SK-N-SH treated with all-trans-retinoic acid at 6 μM for 48 hours (cell line): ENCODE results near the gene CCL28.
"Not testable (repeated sequence)": the region's sequence is repeated elsewhere in the genome, so short reads cannot be mapped to it uniquely, and the experiment has no call there.

Experiments used
- ATAC-seq: fragments of 200-7000 bp; cut with Tn5 transposase; 3 replicates; pipeline ENCODE4 v1.9.1; 2020; ENCODE audit warnings: mild to moderate bottlenecking, moderate library complexity
- ARNTL ChIP-seq: fragments of 450-650 bp; formaldehyde crosslinking; IDR thresholded peaks from 2 replicates; pipeline ENCODE4 v1.5.0; 2020; ENCODE audit warnings: low read depth, mild to moderate bottlenecking, moderate library complexity, borderline replicate concordance
- BACH2 ChIP-seq: fragments of 250-450 bp; sonication (Bioruptor Pico); IDR thresholded peaks from 2 replicates; pipeline ENCODE4 v1.9.0; 2021; ENCODE audit warnings: mild to moderate bottlenecking, borderline replicate concordance
- ESRRG ChIP-seq: fragments of 250-450 bp; sonication (Bioruptor Pico); IDR thresholded peaks from 2 replicates; pipeline ENCODE4 v1.6.1; 2021; ENCODE audit warnings: mild to moderate bottlenecking
- GLIS3 ChIP-seq: fragments of 250-450 bp; sonication (Bioruptor Pico); IDR thresholded peaks from 2 replicates; pipeline ENCODE4 v1.5.0; 2020; ENCODE audit warnings: mild to moderate bottlenecking, moderate library complexity
- ISL1 ChIP-seq: fragments of 250-450 bp; sonication (Bioruptor Pico); IDR thresholded peaks from 2 replicates; pipeline ENCODE4 v2.1.2; 2022; ENCODE audit warnings: mild to moderate bottlenecking, moderate library complexity
- OSR1 ChIP-seq: fragments of 250-450 bp; sonication (Bioruptor Pico); IDR thresholded peaks from 2 replicates; pipeline ENCODE4 v1.8.0; 2022; ENCODE audit warnings: moderate library complexity, mild to moderate bottlenecking, inconsistent platforms
- TOX ChIP-seq: fragments of 250-450 bp; sonication (Bioruptor Pico); IDR thresholded peaks from 2 replicates; pipeline ENCODE4 v1.8.0; 2021; ENCODE audit warnings: mild to moderate bottlenecking, moderate library complexity, borderline replicate concordance
- ZC3H10 ChIP-seq: fragments of 250-450 bp; sonication (Bioruptor Pico); IDR thresholded peaks from 2 replicates; pipeline ENCODE4 v1.5.1; 2021; ENCODE audit warnings: mild to moderate bottlenecking, moderate library complexity
- ZFP3 ChIP-seq: fragments of 250-450 bp; sonication (Bioruptor Pico); IDR thresholded peaks from 2 replicates; pipeline ENCODE4 v1.5.0; 2020; ENCODE audit warnings: mild to moderate bottlenecking, moderate library complexity
- ZFP30 ChIP-seq: fragments of 450-650 bp; formaldehyde crosslinking; IDR thresholded peaks from 2 replicates; pipeline ENCODE4 v1.5.0; 2022; ENCODE audit warnings: mild to moderate bottlenecking, moderate library complexity
- ZNF565 ChIP-seq: fragments of 450-650 bp; formaldehyde crosslinking; conservative IDR thresholded peaks from 2 replicates; pipeline ENCODE4 v1.5.0; 2020; ENCODE audit warnings: low read depth, mild to moderate bottlenecking, moderate library complexity
- ZNF70 ChIP-seq: fragments of 450-650 bp; formaldehyde crosslinking; IDR thresholded peaks from 2 replicates; pipeline ENCODE4 v1.5.0; 2020; ENCODE audit warnings: mild to moderate bottlenecking, moderate library complexity
- ZNF8 ChIP-seq: fragments of 450-650 bp; formaldehyde crosslinking; IDR thresholded peaks from 2 replicates; pipeline ENCODE4 v1.5.0; 2020; ENCODE audit warnings: mild to moderate bottlenecking, moderate library complexity
- TF ChIP-seq, protein P1 (sequence below): fragments of 250-450 bp; sonication (Bioruptor Pico); IDR thresholded peaks from 2 replicates; pipeline ENCODE4 v1.8.0; 2021; ENCODE audit warnings: low read depth, mild to moderate bottlenecking, moderate library complexity, borderline replicate concordance
- TF ChIP-seq, protein P2 (sequence below): fragments of 250-450 bp; sonication (Bioruptor Pico); IDR thresholded peaks from 2 replicates; pipeline ENCODE4 v1.8.0; 2020; ENCODE audit warnings: mild to moderate bottlenecking, moderate library complexity, borderline replicate concordance
- TF ChIP-seq, protein P3 (sequence below): fragments of 250-450 bp; sonication (Bioruptor Pico); IDR thresholded peaks from 2 replicates; pipeline ENCODE4 v1.5.1; 2020; ENCODE audit warnings: low read depth, mild to moderate bottlenecking, moderate library complexity
- TF ChIP-seq, protein P4 (sequence below): fragments of 250-450 bp; sonication (Bioruptor Pico); IDR thresholded peaks from 2 replicates; pipeline ENCODE4 v1.5.0; 2020; ENCODE audit warnings: mild to moderate bottlenecking, moderate library complexity
- TF ChIP-seq, protein P5 (sequence below): fragments of 250-450 bp; sonication (Bioruptor Pico); IDR thresholded peaks from 2 replicates; pipeline ENCODE4 v1.5.1; 2021; ENCODE audit warnings: mild to moderate bottlenecking, moderate library complexity

CCL28 gene

DNA sequence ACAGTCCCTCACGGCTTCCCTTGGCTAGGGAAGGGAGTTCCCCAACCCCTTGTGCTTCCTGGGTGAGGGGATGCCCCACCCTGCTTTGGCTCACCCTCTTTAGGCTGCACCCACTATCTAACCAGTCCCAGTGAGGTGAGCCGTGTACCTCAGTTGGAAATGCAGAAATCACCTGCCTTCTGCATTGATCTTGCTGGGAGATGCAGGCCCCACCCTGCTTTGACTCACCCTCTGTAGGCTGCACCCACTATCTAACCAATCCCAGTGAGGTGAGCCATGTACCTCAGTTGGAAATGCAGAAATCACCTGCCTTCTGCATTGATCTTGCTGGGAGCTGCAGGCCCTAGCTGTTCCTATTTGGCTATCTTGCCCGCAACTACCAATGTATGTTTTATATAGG lies 44.7 kb downstream of the CCL28 start (continued):
- TF ChIP-seq, protein P1, sequence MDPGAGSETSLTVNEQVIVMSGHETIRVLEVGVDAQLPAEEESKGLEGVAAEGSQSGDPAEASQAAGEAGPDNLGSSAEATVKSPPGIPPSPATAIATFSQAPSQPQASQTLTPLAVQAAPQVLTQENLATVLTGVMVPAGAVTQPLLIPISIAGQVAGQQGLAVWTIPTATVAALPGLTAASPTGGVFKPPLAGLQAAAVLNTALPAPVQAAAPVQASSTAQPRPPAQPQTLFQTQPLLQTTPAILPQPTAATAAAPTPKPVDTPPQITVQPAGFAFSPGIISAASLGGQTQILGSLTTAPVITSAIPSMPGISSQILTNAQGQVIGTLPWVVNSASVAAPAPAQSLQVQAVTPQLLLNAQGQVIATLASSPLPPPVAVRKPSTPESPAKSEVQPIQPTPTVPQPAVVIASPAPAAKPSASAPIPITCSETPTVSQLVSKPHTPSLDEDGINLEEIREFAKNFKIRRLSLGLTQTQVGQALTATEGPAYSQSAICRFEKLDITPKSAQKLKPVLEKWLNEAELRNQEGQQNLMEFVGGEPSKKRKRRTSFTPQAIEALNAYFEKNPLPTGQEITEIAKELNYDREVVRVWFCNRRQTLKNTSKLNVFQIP (CRISPR knock-in tag) = no peak
- TF ChIP-seq ZFP3 (CRISPR knock-in tag) (no peak), ZNF8 (CRISPR knock-in tag) (no peak)
- TF ChIP-seq, protein P2, sequence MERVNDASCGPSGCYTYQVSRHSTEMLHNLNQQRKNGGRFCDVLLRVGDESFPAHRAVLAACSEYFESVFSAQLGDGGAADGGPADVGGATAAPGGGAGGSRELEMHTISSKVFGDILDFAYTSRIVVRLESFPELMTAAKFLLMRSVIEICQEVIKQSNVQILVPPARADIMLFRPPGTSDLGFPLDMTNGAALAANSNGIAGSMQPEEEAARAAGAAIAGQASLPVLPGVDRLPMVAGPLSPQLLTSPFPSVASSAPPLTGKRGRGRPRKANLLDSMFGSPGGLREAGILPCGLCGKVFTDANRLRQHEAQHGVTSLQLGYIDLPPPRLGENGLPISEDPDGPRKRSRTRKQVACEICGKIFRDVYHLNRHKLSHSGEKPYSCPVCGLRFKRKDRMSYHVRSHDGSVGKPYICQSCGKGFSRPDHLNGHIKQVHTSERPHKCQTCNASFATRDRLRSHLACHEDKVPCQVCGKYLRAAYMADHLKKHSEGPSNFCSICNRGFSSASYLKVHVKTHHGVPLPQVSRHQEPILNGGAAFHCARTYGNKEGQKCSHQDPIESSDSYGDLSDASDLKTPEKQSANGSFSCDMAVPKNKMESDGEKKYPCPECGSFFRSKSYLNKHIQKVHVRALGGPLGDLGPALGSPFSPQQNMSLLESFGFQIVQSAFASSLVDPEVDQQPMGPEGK (CRISPR knock-in tag) = no peak

DNA sequence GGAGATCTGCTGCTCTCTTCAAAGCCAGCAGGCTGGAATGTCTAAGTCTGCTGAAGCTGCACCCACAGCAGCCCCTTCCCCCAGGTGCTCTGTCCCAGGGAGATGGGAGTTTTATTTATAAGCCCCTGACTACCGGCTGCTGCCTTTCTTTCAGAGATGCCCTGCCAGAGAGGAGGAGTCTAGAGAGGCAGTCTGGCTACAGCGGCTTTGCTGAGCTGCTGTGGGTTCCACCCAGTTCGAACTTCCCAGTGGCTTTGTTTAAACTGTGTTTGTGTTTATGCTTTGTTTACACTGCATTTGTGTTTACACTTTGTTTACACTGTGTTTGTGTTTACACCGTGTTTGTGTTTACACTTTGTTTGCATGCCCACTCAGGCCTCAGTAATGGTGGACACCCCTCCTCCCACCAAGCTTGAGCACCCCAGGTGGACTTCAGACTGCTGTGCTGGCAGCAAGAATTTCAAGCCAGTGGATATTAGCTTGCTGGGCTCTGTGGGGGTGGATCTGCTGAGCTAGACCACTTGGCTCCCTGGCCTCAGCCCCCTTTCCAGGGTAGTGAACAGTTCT lies 45.4 kb downstream of the CCL28 start:
- not testable (repeated sequence) for ATAC-seq

DNA sequence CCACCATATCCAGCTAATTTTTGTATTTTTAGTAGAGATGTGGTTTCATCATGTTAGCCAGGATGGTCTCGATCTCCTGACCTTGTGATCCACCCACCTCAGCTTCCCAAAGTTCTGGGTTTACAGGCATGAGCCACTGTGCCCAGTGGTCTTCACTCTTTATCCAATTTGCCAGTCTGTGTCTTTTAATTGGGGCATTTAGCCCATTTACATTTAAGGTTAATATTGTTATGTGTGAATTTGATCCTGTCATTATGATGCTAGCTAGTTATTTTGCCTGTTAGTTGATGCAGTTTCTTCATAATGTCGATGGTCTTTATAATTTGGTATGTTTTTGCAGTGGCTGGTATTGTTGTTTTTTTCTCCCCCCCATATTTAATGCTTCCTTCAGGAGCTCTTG lies 47.0 kb downstream of the CCL28 start:
- ATAC-seq = not testable (repeated sequence)

DNA sequence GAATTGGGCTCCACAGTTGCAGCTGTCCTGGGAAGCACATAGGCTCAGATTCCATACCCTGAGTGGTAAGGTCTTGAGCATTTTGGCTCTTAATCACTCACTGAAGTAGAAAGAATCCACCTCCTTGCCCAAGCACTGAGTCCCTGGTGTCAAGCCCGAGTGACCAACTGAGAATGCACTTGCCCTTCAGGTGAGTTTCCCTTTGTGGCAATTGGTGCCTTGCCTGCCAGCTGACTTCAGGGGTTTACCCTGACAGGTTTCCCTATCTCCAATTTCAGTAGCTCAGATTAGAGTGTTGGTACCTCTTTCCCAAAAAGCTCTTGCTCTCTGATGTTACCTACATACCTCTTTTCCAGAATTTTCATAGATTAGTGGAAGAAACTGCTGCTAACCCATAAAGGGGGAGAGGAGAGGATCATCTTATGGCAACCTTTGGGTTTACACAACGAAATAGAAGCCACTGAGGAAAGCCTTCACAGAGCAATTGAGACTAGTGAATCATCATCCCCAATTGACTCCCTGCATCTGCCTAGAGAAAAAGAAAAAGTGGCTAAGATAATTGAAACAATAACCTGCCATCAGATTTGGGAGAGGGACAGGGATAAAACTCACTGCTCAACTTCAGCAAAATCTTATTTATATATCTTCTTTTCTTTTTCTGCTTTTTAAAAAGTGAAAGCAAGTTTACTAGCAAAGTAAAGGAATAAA lies 48.6 kb downstream of the CCL28 start:
- no peak for ATAC-seq
- no peak for TF ChIP-seq ISL1 (CRISPR knock-in tag)
- TF ChIP-seq ZNF565 (CRISPR knock-in tag) = no peak
- TF ChIP-seq ZFP30 (CRISPR knock-in tag) = no peak
- TF ChIP-seq OSR1 (CRISPR knock-in tag) = no peak
- TF ChIP-seq ZNF8 (CRISPR knock-in tag) = no peak
- TF ChIP-seq, protein P3, sequence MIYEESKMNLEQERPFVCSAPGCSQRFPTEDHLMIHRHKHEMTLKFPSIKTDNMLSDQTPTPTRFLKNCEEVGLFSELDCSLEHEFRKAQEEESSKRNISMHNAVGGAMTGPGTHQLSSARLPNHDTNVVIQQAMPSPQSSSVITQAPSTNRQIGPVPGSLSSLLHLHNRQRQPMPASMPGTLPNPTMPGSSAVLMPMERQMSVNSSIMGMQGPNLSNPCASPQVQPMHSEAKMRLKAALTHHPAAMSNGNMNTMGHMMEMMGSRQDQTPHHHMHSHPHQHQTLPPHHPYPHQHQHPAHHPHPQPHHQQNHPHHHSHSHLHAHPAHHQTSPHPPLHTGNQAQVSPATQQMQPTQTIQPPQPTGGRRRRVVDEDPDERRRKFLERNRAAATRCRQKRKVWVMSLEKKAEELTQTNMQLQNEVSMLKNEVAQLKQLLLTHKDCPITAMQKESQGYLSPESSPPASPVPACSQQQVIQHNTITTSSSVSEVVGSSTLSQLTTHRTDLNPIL (CRISPR knock-in tag) = no peak
- TF ChIP-seq ARNTL = no peak
- no peak for TF ChIP-seq ZC3H10 (CRISPR knock-in tag)
- TF ChIP-seq TOX = no peak
- TF ChIP-seq, protein P4, sequence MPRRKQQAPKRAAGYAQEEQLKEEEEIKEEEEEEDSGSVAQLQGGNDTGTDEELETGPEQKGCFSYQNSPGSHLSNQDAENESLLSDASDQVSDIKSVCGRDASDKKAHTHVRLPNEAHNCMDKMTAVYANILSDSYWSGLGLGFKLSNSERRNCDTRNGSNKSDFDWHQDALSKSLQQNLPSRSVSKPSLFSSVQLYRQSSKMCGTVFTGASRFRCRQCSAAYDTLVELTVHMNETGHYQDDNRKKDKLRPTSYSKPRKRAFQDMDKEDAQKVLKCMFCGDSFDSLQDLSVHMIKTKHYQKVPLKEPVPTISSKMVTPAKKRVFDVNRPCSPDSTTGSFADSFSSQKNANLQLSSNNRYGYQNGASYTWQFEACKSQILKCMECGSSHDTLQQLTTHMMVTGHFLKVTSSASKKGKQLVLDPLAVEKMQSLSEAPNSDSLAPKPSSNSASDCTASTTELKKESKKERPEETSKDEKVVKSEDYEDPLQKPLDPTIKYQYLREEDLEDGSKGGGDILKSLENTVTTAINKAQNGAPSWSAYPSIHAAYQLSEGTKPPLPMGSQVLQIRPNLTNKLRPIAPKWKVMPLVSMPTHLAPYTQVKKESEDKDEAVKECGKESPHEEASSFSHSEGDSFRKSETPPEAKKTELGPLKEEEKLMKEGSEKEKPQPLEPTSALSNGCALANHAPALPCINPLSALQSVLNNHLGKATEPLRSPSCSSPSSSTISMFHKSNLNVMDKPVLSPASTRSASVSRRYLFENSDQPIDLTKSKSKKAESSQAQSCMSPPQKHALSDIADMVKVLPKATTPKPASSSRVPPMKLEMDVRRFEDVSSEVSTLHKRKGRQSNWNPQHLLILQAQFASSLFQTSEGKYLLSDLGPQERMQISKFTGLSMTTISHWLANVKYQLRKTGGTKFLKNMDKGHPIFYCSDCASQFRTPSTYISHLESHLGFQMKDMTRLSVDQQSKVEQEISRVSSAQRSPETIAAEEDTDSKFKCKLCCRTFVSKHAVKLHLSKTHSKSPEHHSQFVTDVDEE (CRISPR knock-in tag) = no peak
- TF ChIP-seq ZNF70 = no peak
- TF ChIP-seq ESRRG (CRISPR knock-in tag) = no peak
- TF ChIP-seq, protein P5, sequence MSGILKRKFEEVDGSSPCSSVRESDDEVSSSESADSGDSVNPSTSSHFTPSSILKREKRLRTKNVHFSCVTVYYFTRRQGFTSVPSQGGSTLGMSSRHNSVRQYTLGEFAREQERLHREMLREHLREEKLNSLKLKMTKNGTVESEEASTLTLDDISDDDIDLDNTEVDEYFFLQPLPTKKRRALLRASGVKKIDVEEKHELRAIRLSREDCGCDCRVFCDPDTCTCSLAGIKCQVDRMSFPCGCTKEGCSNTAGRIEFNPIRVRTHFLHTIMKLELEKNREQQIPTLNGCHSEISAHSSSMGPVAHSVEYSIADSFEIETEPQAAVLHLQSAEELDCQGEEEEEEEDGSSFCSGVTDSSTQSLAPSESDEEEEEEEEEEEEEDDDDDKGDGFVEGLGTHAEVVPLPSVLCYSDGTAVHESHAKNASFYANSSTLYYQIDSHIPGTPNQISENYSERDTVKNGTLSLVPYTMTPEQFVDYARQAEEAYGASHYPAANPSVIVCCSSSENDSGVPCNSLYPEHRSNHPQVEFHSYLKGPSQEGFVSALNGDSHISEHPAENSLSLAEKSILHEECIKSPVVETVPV (CRISPR knock-in tag) = no peak
- no peak for TF ChIP-seq ZFP3 (CRISPR knock-in tag)
- TF ChIP-seq GLIS3 = no peak
- TF ChIP-seq, protein P1 (CRISPR knock-in tag) = no peak
- TF ChIP-seq, protein P2 (CRISPR knock-in tag) = no peak
- TF ChIP-seq BACH2 (CRISPR knock-in tag) = no peak
